Fibroblast of lung (primary cell): ENCODE results near the gene MEF2D.

ENCODE experiments used
- EZH2 ChIP-seq: IDR thresholded peaks from 2 replicates; pipeline ENCODE4 v1.5.1; 2012; ENCODE audit warnings: low read length, control low read depth, mild to moderate bottlenecking; ENCODE audit errors: missing control alignments
- TF ChIP-seq, protein P1 (sequence below), 2 donors: IDR thresholded peaks in 1 of 2; conservative IDR thresholded peaks in 1 of 2; 1 replicate in 1 of 2; 2 replicates in 1 of 2; pipeline ENCODE4 v1.5.1; 2011 to 2012; ENCODE audit warnings: low read length in 2 of 2, control low read depth in 1 of 2, inconsistent platforms in 1 of 2, low read depth in 1 of 2, mild to moderate bottlenecking in 1 of 2

DNA sequence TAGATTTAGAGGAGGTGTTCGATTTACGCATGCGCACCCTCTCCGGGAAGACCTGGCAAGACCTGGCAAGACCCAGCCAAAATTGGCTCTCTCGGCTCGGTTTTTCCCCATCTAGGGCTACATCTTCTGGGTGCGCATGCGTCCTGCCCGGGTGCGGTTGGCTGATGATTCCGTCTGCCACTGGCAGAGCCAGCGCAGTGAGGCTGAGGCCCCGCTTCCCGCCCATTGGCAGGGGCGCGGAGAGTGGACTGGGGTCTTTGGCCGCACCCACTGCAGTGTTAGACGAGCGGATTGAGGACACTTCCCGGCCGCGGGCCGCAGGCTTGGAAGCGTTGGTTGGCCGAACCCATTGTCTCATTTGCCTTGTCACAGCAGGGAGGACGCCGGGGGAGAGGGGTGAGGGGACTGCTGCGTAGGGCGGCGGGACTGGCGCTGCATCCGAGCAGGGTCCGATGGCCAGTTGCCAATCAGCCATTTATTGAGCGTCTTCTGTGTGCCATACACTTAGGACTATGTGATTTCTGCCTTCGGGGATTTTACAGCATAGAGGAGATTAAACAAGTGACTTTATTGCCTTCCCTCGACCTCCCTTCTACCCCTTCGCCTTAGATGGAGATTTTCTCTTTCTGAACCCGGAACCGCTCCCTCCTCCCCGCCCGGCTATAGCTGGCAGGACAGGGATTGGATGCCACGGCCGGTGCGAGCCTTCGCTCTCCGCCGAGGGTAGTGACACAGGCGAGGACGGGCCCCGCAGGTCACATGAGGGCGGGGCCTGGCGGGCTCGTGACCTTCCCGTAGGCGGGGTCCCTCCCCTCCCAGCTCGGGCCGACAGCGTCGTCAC lies 43.7 kb downstream of the MEF2D start:
- no peak for TF ChIP-seq EZH2
- TF ChIP-seq, protein P1, sequence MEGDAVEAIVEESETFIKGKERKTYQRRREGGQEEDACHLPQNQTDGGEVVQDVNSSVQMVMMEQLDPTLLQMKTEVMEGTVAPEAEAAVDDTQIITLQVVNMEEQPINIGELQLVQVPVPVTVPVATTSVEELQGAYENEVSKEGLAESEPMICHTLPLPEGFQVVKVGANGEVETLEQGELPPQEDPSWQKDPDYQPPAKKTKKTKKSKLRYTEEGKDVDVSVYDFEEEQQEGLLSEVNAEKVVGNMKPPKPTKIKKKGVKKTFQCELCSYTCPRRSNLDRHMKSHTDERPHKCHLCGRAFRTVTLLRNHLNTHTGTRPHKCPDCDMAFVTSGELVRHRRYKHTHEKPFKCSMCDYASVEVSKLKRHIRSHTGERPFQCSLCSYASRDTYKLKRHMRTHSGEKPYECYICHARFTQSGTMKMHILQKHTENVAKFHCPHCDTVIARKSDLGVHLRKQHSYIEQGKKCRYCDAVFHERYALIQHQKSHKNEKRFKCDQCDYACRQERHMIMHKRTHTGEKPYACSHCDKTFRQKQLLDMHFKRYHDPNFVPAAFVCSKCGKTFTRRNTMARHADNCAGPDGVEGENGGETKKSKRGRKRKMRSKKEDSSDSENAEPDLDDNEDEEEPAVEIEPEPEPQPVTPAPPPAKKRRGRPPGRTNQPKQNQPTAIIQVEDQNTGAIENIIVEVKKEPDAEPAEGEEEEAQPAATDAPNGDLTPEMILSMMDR (conservative IDR thresholded peaks at IDR 0.05 in 1 of 2, IDR thresholded peaks at IDR 0.05 in 1 of 2; ENCODE audit: low read depth in 1 of 2, low read length in 2 of 2), result no peak
